Tibial nerve (tissue), 4 donors: ENCODE results near the gene CCDC15.

Experiments
- CTCF ChIP-seq, 5 experiments: fragments of 200-600 bp in 3 of 5; fragments of 450-650 bp in 2 of 5; sonication (generic) in 3 of 5; IDR thresholded peaks; one replicate each; pipeline ENCODE4 v1.5.1; 2016 to 2019; ENCODE audit warnings: antibody characterized with exemption in 5 of 5, mild to moderate bottlenecking in 3 of 5, moderate library complexity in 2 of 5
- EP300 ChIP-seq, 2 donors: sonication (generic); formaldehyde crosslinking; IDR thresholded peaks; one replicate each; pipeline ENCODE4 v1.6.1; 2017; ENCODE audit warnings: antibody characterized with exemption in 2 of 2, mild to moderate bottlenecking in 1 of 2
- POLR2A ChIP-seq, 2 donors: fragments of 450-650 bp; IDR thresholded peaks; one replicate each; pipeline ENCODE4 v1.6.1; 2017; ENCODE audit warnings: antibody characterized with exemption in 2 of 2, mild to moderate bottlenecking in 2 of 2, moderate library complexity in 2 of 2

DNA sequence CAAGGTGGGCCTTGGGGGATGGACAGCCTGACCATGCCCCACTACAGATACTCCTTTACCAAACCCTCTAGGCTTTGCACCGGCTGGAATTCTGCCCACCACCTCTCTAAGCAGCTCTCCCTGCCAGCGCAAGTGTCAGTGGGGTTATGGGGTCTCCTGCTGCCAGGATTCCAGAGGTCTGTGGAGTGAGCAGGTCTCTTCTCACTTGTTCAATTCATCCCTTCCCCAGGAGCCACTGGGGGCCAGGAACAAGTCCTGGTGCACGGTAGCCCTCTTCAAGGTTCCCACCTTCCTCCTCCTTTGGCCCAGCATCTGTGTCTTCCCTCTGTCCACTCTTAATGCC lies 30.5 kb downstream of the CCDC15 start:
- TF ChIP-seq CTCF (IDR thresholded peaks at IDR 0.05) (no peak), POLR2A (IDR thresholded peaks at IDR 0.05) (no peak), EP300 (IDR thresholded peaks at IDR 0.05) (no peak)
